ENCODE data around the gene CAPN12. TPM values are rescaled to one million over a fixed set of nuclear protein-coding genes. Genes with fewer than 3 reads are reported as not detected.

The CAPN12 gene
- total and polyA plus RNA-seq, 9 donors, result 0.22 to 8.0 (median 3.1) TPM

DNA sequence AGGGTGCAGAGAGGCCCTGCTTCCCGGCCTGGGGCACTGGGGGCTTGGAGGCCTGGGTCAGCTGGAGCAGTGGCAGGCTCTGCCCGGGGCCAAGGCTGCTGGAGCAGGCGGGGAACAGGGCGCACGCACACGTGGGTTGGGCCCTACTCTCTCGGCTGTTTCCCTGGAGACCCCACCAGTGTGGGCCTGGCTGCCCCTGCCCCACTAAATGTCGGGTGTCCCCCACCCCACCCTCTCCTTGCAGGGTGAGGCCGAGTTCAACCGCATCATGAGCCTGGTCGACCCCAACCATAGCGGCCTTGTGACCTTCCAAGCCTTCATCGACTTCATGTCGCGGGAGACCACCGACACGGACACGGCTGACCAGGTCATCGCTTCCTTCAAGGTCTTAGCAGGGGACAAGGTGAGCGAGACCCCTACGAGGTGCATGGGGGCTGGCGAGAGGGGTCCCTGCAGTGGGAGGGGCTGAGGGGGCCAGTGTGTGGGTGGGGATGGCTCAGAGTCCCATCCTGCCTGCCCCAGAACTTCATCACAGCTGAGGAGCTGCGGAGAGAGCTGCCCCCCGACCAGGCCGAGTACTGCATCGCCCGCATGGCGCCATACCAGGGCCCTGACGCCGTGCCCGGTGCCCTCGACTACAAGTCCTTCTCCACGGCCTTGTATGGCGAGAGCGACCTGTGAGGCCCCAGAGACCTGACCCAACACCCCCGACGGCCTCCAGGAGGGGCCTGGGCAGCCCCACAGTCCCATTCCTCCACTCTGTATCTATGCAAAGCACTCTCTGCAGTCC, 15.3 kb downstream of the CAPN12 start:
- intact Hi-C loops (cut with DNase I), result loop anchor here in 3 of 4 donors (5.0 kb wide), 2 partner anchors 77 to 82 kb away; partner anchors contain the start of gene ACTN4 (in 2 of the 3)
- WGBS, 3 donors, result 72 to 80% (median 73%) methylated on average over 34 to 37 of the region's 37 CpGs
- peaks cover 2% of the 10 kb centered on the region for H3K36me3 ChIP-seq
- H3K27ac ChIP-seq, result peak overlapping the region; percentile 14 to 45
- no peaks in the 10 kb centered on the region for H3K27me3 ChIP-seq
- no peaks in the 10 kb centered on the region for H3K9me3 ChIP-seq
- DNase-seq, result peak in 4 of 5 donors; percentile 31 to 53 (median 48)
- H3K4me1 ChIP-seq (ENCODE audit: insufficient read depth), result peaks cover 10% of the 10 kb centered on the region
- no peak for TF ChIP-seq CTCF (IDR thresholded peaks at IDR 0.05)
- no peak for TF ChIP-seq EP300 (IDR thresholded peaks at IDR 0.05)
- no peak for TF ChIP-seq POLR2A (IDR thresholded peaks at IDR 0.05)
- H3K4me3 ChIP-seq, result no peak overlapping the region

GRCh38 chr19:38727868-38728660, 16.2 kb downstream of the CAPN12 start:
- H3K4me1 ChIP-seq (ENCODE audit: insufficient read depth), result peaks cover 10% of the 10 kb centered on the region
- no peak overlapping the region for H3K4me3 ChIP-seq
- WGBS, 3 donors, result 27 to 35% (median 34%) methylated on average over 32 to 33 of the region's 33 CpGs
- H3K36me3 ChIP-seq, result peaks cover 2% of the 10 kb centered on the region
- no peak for TF ChIP-seq EP300 (IDR thresholded peaks at IDR 0.05)
- TF ChIP-seq POLR2A (IDR thresholded peaks at IDR 0.05), result no peak
- TF ChIP-seq CTCF (IDR thresholded peaks at IDR 0.05), result no peak
- no peaks in the 10 kb centered on the region for H3K27me3 ChIP-seq
- DNase-seq, result peak; percentile 65 to 78 (median 71)
- intact Hi-C loops (cut with DNase I), result loop anchor here in 3 of 4 donors (5.0 kb wide), 2 partner anchors 76 to 81 kb away; partner anchors contain the start of gene ACTN4 (in 2 of the 3)
- peak overlapping the region; percentile 41 to 54 for H3K27ac ChIP-seq
- no peaks in the 10 kb centered on the region for H3K9me3 ChIP-seq

GRCh38 chr19:38727306-38727867, 16.9 kb downstream of the CAPN12 start:
- peak in 2 of 5 donors; percentile 38 to 45 for DNase-seq
- Histone ChIP-seq H3K4me3 (no peak overlapping the region), H3K36me3 (peaks cover 2% of the 10 kb centered on the region), H3K27ac (peak overlapping the region; percentile 41 to 54), H3K27me3 (no peaks in the 10 kb centered on the region), H3K4me1 (ENCODE audit: insufficient read depth) (peaks cover 10% of the 10 kb centered on the region), H3K9me3 (no peaks in the 10 kb centered on the region)
- 72 to 78% (median 76%) methylated on average over 17 of the region's 17 CpGs for WGBS, 3 donors
- TF ChIP-seq POLR2A (IDR thresholded peaks at IDR 0.05) (no peak), EP300 (IDR thresholded peaks at IDR 0.05) (no peak), CTCF (IDR thresholded peaks at IDR 0.05) (no peak)
- intact Hi-C loops (cut with DNase I), result loop anchor here in 3 of 4 donors (5.0 kb wide), 2 partner anchors 75 to 80 kb away; partner anchors contain the start of gene ACTN4 (in 2 of the 3)

DNA sequence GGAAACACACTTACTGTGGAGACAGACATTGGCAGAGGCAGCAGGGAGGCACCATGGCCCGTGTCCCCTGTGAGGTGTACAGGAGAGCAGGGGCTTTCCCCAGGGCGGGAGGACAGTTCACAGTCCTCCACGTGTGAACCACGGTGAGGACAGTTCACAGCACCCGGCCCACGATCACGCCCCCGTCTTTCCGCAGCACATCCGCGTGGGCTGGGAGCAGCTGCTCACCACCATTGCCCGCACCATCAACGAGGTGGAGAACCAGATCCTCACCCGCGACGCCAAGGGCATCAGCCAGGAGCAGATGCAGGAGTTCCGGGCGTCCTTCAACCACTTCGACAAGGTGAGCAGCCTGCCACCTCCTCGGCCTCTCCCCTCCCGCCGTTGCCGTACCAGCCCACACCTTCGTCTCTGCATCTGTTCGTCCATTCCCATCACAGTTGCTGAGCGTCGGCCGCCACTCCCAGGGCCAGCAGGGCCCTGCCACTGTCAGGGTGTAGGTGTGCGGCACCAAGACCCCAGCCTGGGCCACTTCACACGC, 17.4 kb downstream of the CAPN12 start:
- no peak for DNase-seq
- no peak overlapping the region for H3K27ac ChIP-seq
- H3K4me1 ChIP-seq (ENCODE audit: insufficient read depth), result peaks cover 10% of the 10 kb centered on the region
- WGBS, 3 donors, result 68 to 79% (median 69%) methylated on average over 30 of the region's 30 CpGs
- H3K4me3 ChIP-seq, result no peak overlapping the region
- H3K27me3 ChIP-seq, result no peaks in the 10 kb centered on the region
- intact Hi-C loops (cut with DNase I), result loop anchor here in 3 of 4 donors (5.0 kb wide), 2 partner anchors 75 to 80 kb away; partner anchors contain the start of gene ACTN4 (in 2 of the 3)
- H3K9me3 ChIP-seq, result no peaks in the 10 kb centered on the region
- H3K36me3 ChIP-seq, result peaks cover 2% of the 10 kb centered on the region
- no peak for TF ChIP-seq CTCF (IDR thresholded peaks at IDR 0.05)
- TF ChIP-seq EP300 (IDR thresholded peaks at IDR 0.05), result no peak
- no peak for TF ChIP-seq POLR2A (IDR thresholded peaks at IDR 0.05)
